C4-2B (cell line): ENCODE results near the gene AHCTF1.

ENCODE experiments used
- CTCF ChIP-seq: fragments of 450-650 bp; conservative IDR thresholded peaks from 2 replicates; pipeline ENCODE4 v1.5.1; 2017; ENCODE audit warnings: mild to moderate bottlenecking
- ZFX ChIP-seq: fragments of 450-650 bp; IDR thresholded peaks from 2 replicates; pipeline ENCODE4 v1.6.1; 2017

GRCh38 chr1:246921481-246921880, 10.3 kb downstream of the AHCTF1 start:
- TF ChIP-seq CTCF (no peak), ZFX (no peak)
